Breast epithelium (tissue), 4 donors: Measurements from ENCODE around the gene TFB2M. TPM values are rescaled to one million over a fixed set of nuclear protein-coding genes. Genes with fewer than 3 reads are reported as not detected.
A peak's percentile ranks its signal among the peaks of the same experiment; 100 is the strongest.

Experiments used
- DNase-seq, 2 donors: peaks; one replicate each; pipeline ENCODE4 v3.0.0-alpha.2; 2019; ENCODE audit warnings: low spot score in 2 of 2
- H3K27ac ChIP-seq, 2 donors: fragments of 200-600 bp; sonication (generic) in 1 of 2; one replicate each; pipeline ENCODE4 v1.5.1; 2016 to 2019; ENCODE audit warnings: mild to moderate bottlenecking in 1 of 2
- H3K27me3 ChIP-seq, 2 donors: fragments of 200-600 bp; sonication (generic) in 1 of 2; one replicate each; pipeline versions ENCODE4 v1.5.1 to v1.6.0; 2017 to 2019; ENCODE audit warnings: control low read depth in 1 of 2, mild to moderate bottlenecking in 1 of 2
- H3K36me3 ChIP-seq: fragments of 200-600 bp; one replicate; pipeline ENCODE4 v1.5.1; 2019
- H3K4me1 ChIP-seq, 2 donors: fragments of 200-600 bp; sonication (generic); one replicate each; pipeline ENCODE4 v1.5.1; 2016 to 2019; ENCODE audit warnings: control low read depth in 1 of 2
- H3K4me3 ChIP-seq, 3 donors: fragments of 200-600 bp; sonication (generic); 1 replicate in 2 of 3; 2 replicates in 1 of 3; pipeline ENCODE4 v1.5.1; 2016 to 2019; ENCODE audit warnings: mild to moderate bottlenecking in 3 of 3, moderate library complexity in 2 of 3
- H3K9me3 ChIP-seq, 2 donors: fragments of 200-600 bp; sonication (generic) in 1 of 2; one replicate each; pipeline ENCODE4 v1.5.1; 2016 to 2019; ENCODE audit warnings: control low read depth in 1 of 2
- POLR2A ChIP-seq: fragments of 450-650 bp; IDR thresholded peaks from one replicate; pipeline ENCODE4 v1.6.1; 2016; ENCODE audit warnings: antibody characterized with exemption, mild to moderate bottlenecking, moderate library complexity
- POLR2AphosphoS5 ChIP-seq, 3 donors: sonication (generic); formaldehyde crosslinking; IDR thresholded peaks; one replicate each; pipeline ENCODE4 v1.6.1; 2017; ENCODE audit warnings: antibody characterized with exemption in 3 of 3
- intact Hi-C: fragments of 100-400 bp; cut with DNase I; formaldehyde crosslinking; loops from one replicate; pipeline ENCODE4 v1.15.1; 2023; ENCODE audit warnings: low total_unique reads
- total RNA-seq, 3 donors: library from RNA; depleted of rRNA; stranded (reverse); fragments of >200 nt; gene quantifications; one replicate each; pipeline ENCODE4 v1.1.0, GENCODE V29; 2016
- TF ChIP-seq, protein P1 (sequence below), 3 donors: fragments of 450-650 bp; IDR thresholded peaks; one replicate each; pipeline ENCODE4 v1.5.1; 2016 to 2017; ENCODE audit warnings: antibody characterized with exemption in 3 of 3, mild to moderate bottlenecking in 3 of 3, moderate library complexity in 3 of 3

Gene TFB2M
- total RNA-seq, 3 donors from 2014 or later = 9.0 to 15.5 (median 13.4) TPM

DNA sequence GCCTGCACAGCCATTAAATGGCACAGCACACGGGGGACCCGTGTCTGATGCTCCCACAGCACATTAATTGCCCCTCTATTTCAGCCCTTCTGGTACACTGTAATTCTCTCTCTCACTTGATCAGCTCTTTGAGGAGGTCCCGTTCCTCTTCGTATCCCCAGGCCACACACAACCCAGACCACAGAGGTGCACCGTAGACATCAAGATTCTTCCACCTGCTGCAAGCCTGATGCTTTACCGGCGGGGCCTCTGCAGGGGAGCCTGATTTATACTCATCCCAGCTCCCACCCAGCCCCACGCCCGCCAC is 59.7 kb downstream of the TFB2M start:
- intact Hi-C loops = no loop called here
- Histone ChIP-seq H3K4me3 (peak overlapping the region; percentile 71 to 95 (median 78)), H3K27me3 (no peaks in the 10 kb centered on the region), H3K27ac (no peak overlapping the region), H3K36me3 (no peaks in the 10 kb centered on the region), H3K9me3 (no peaks in the 10 kb centered on the region), H3K4me1 (no peaks in the 10 kb centered on the region)
- DNase-seq = no peak
- no peak for TF ChIP-seq POLR2A
- TF ChIP-seq, protein P1, sequence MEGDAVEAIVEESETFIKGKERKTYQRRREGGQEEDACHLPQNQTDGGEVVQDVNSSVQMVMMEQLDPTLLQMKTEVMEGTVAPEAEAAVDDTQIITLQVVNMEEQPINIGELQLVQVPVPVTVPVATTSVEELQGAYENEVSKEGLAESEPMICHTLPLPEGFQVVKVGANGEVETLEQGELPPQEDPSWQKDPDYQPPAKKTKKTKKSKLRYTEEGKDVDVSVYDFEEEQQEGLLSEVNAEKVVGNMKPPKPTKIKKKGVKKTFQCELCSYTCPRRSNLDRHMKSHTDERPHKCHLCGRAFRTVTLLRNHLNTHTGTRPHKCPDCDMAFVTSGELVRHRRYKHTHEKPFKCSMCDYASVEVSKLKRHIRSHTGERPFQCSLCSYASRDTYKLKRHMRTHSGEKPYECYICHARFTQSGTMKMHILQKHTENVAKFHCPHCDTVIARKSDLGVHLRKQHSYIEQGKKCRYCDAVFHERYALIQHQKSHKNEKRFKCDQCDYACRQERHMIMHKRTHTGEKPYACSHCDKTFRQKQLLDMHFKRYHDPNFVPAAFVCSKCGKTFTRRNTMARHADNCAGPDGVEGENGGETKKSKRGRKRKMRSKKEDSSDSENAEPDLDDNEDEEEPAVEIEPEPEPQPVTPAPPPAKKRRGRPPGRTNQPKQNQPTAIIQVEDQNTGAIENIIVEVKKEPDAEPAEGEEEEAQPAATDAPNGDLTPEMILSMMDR (IDR thresholded peaks at IDR 0.05) = no peak
- no peak for TF ChIP-seq POLR2AphosphoS5 (IDR thresholded peaks at IDR 0.05)

DNA sequence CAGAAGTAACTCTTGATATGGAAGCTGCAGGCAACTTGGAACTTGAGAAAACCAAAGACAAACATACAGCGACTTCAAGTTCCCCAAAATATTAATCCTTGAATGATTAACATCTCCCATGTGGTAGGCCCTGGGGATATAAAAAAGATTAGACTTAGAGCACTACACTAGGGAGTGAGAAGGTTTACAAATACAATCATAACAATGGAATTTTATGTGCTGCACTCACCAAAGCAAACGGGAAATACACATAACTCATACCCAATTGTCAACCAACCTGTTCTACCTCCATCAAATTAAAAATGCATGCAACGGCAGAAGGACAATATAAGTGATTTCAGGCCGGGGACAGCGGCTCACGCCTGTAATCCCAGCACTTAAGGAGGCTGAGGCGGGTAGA is 62.7 kb downstream of the TFB2M start:
- TF ChIP-seq, protein P1 (IDR thresholded peaks at IDR 0.05) = no peak
- TF ChIP-seq POLR2A (no peak), POLR2AphosphoS5 (IDR thresholded peaks at IDR 0.05) (no peak)
- DNase-seq = no peak
- intact Hi-C loops = no loop called here
- no peaks in the 10 kb centered on the region for H3K9me3 ChIP-seq
- no peaks in the 10 kb centered on the region for H3K27me3 ChIP-seq
- H3K4me1 ChIP-seq = no peaks in the 10 kb centered on the region
- no peak overlapping the region for H3K4me3 ChIP-seq
- peak overlapping the region in 1 of 2 donors; percentile 40 for H3K27ac ChIP-seq
- no peaks in the 10 kb centered on the region for H3K36me3 ChIP-seq

DNA sequence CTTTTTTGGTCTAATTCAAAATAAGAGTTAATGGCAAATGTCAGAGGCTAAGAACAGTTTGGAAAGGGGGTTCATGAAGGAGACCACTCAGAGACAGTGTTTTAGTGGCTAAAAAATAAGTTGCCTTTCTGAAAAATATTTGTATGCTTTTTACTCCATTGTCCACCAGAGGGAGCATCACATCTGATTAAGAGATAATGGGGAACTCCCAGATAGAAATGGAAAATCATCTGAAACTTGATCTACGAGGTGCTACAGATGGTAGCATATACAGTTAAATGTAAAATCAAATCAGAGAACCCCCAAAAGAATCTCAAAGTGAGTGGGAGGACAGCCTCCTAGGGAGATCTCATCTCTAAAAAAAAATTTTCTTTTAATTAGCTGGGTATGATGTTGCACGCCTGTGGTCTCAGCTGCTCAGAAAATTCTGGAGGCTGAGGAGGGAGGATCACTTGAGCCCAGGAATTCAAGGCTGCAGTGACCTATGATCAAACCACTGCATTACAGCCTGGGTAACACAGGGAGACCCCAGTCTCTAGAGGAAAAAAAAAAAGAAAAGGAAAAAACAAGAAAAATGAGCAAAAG is 68.6 kb downstream of the TFB2M start:
- Histone ChIP-seq H3K27ac (no peak overlapping the region), H3K27me3 (no peaks in the 10 kb centered on the region), H3K4me3 (no peak overlapping the region), H3K36me3 (no peaks in the 10 kb centered on the region), H3K4me1 (no peaks in the 10 kb centered on the region), H3K9me3 (no peaks in the 10 kb centered on the region)
- intact Hi-C loops = loop anchor here (10.0 kb wide), 1 partner anchor 537 kb away; no protein-coding TSS in a partner anchor
- TF ChIP-seq, protein P1 (IDR thresholded peaks at IDR 0.05) = peak; percentile 62 to 79 (median 77)
- TF ChIP-seq POLR2A (no peak), POLR2AphosphoS5 (IDR thresholded peaks at IDR 0.05) (no peak)
- no peak for DNase-seq

DNA sequence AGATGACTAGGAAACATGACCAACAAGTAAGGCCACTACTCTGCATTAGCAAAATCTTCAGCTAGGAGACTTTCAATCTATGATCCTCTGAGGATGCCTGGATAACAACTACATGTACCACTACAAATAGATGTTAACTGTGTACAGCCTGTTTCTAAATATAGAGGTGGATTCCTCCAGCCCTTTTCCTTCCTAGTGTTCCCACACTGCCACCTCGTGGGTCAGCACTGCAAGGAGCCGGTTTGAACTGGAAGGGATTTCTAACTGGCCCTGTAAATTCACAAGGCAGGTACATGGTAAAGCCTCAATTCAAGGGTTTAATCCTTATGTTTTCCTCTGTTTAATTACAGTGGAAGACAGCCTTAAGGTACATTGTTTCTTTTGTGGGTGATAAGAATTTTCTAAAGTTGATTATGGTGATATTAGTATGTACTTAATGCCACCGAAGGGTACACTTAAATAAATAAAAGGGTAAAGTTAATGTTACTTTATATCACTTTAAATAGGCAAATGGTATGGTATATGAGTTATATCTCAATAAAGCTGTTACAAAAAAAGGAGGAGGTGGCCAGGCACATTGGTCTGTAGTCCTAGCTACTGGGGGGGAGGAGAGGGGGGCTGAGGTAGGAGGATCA is 73.3 kb downstream of the TFB2M start:
- no peaks in the 10 kb centered on the region for H3K27me3 ChIP-seq
- no peak overlapping the region for H3K27ac ChIP-seq
- H3K36me3 ChIP-seq = no peaks in the 10 kb centered on the region
- intact Hi-C loops = loop anchor here (10.0 kb wide), 1 partner anchor 542 kb away; no protein-coding TSS in a partner anchor
- no peak for TF ChIP-seq POLR2AphosphoS5 (IDR thresholded peaks at IDR 0.05)
- TF ChIP-seq, protein P1 (IDR thresholded peaks at IDR 0.05) = peak; percentile 29 to 63 (median 51)
- H3K4me3 ChIP-seq = no peak overlapping the region
- DNase-seq = no peak
- no peaks in the 10 kb centered on the region for H3K9me3 ChIP-seq
- H3K4me1 ChIP-seq = no peaks in the 10 kb centered on the region

DNA sequence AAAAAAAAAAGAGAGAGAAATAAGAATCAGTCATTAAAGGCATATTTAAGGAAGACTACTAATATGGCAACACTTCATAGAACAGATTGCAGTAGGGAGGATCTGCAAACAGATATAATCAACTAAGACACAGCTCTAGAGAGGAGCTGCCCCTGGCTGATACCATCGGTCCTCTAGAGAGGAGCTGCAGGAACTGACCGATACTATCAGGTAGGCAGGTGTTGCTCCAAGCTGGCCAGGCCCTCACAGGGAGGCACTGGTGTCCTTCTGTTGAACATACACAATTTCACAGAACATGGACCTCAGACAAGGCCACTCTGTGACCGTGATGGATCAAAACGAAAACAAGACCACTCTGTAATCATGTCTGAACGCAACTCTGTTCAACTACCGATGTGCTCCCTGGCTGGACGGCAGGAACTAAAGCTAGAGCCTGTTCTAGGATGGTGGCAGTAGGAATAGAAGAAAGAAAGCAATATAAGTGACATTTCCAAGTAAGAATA is 74.5 kb downstream of the TFB2M start:
- TF ChIP-seq, protein P1 (IDR thresholded peaks at IDR 0.05) = no peak
- no peaks in the 10 kb centered on the region for H3K9me3 ChIP-seq
- no peak overlapping the region for H3K27ac ChIP-seq
- no peak overlapping the region for H3K4me3 ChIP-seq
- no peak for DNase-seq
- intact Hi-C loops = loop anchor here (10.0 kb wide), 1 partner anchor 543 kb away; no protein-coding TSS in a partner anchor
- H3K36me3 ChIP-seq = no peaks in the 10 kb centered on the region
- no peaks in the 10 kb centered on the region for H3K27me3 ChIP-seq
- H3K4me1 ChIP-seq = no peaks in the 10 kb centered on the region
